Ovary (tissue), 9 donors: ENCODE results near the gene FBN3. TPM values are rescaled to one million over a fixed set of nuclear protein-coding genes. Genes with fewer than 3 reads are reported as not detected.

Experiments used
- DNase-seq, 5 donors: peaks; one replicate each; pipeline ENCODE4 v3.0.0-alpha.2; 2019 to 2020
- H3K27ac ChIP-seq, 2 donors: fragments of 200-600 bp; one replicate each; pipeline versions ENCODE4 v1.5.1 to v1.8.0; 2019 to 2022
- H3K27me3 ChIP-seq: fragments of 200-600 bp; one replicate; pipeline ENCODE4 v1.8.0; 2022
- H3K36me3 ChIP-seq: fragments of 200-600 bp; sonication (generic); one replicate; pipeline ENCODE4 v1.5.1; 2019
- H3K4me1 ChIP-seq: one replicate; pipeline ENCODE4 v1.8.1; 2013; ENCODE audit warnings: mild to moderate bottlenecking, moderate library complexity; ENCODE audit not compliant: insufficient read depth
- H3K4me3 ChIP-seq: fragments of 200-600 bp; sonication (generic); one replicate; pipeline ENCODE4 v1.5.1; 2017
- H3K9me3 ChIP-seq, 2 donors: fragments of 200-600 bp in 1 of 2; sonication (generic) in 1 of 2; one replicate each; pipeline versions ENCODE4 v1.5.1 to v1.8.1; 2013 to 2019; ENCODE audit warnings: mild to moderate bottlenecking in 1 of 2, moderate library complexity in 1 of 2
- CTCF ChIP-seq, 3 donors: fragments of 450-650 bp in 2 of 3; fragments of 200-600 bp in 1 of 3; IDR thresholded peaks; one replicate each; pipeline versions ENCODE4 v1.5.1 to v1.8.0; 2016 to 2022; ENCODE audit warnings: antibody characterized with exemption in 3 of 3, mild to moderate bottlenecking in 1 of 3
- EP300 ChIP-seq: sonication (generic); formaldehyde crosslinking; IDR thresholded peaks from one replicate; pipeline ENCODE4 v1.6.1; 2017; ENCODE audit warnings: antibody characterized with exemption
- POLR2A ChIP-seq: fragments of 450-650 bp; IDR thresholded peaks from one replicate; pipeline ENCODE4 v1.6.1; 2017; ENCODE audit warnings: antibody characterized with exemption, mild to moderate bottlenecking, moderate library complexity
- WGBS, 3 donors: extraction: QIAGEN DNeasy Blood & Tissue Kit in 1 of 3; methylation state at CpG; one replicate each; pipeline versions ENCODE4 v1.1.5 to v1.1.7; 2013 to 2017; 5-methylcytosine and 5-hydroxymethylcytosine counted together
- intact Hi-C, 4 donors: fragments of 100-400 bp; cut with DNase I; formaldehyde crosslinking; loops; one replicate each; pipeline versions ENCODE4 v1.11.0 to v1.15.1; 2022 to 2023
- polyA plus RNA-seq, 2 donors: library from polyadenylated mRNA; stranded (reverse); fragments of 200-250 nt in 1 of 2; fragments of 350-450 nt in 1 of 2; fragmentation: Illumina TruSeq in 1 of 2; extraction: RNeasy Lipid Tissue Mini Kit (QIAGEN cat#74804) in 1 of 2; gene quantifications; one replicate each; pipeline ENCODE4 v1.2.3, GENCODE V29; 2013 to 2014
- total RNA-seq, 7 donors: library from RNA; depleted of rRNA in 2 of 7; stranded (reverse); fragments of >200 nt in 2 of 7; fragmentation: NEBNext Ultra II Directional in 3 of 7; extraction: Animal tissue kit (Norgen Biotek cat#: 25700) in 3 of 7; gene quantifications; one replicate each; pipeline versions ENCODE4 v1.1.0 to v1.2.4, GENCODE V29; 2016 to 2023
- donor health status: DM: no; HTN: no; CAD: no; lungs with moderate emphysema.
- donor health status: DM: no; HTN: no; CAD: no.
- donor health status: Bipolar disorder and iron deficiency.
- donor health status: DM: yes; HTN: yes; CAD: no.
- donor health status: DM: no; HTN: no; CAD: no.
- donor health status: DM: yes; HTN: yes; CAD: no.

Gene FBN3
- total and polyA plus RNA-seq, 9 donors = 0.08 to 0.74 (median 0.25) TPM; not detected in 2

- no peak overlapping the region for H3K27ac ChIP-seq
- H3K27me3 ChIP-seq = no peaks in the 10 kb centered on the region
- H3K4me3 ChIP-seq = no peak overlapping the region
- no peaks in the 10 kb centered on the region for H3K9me3 ChIP-seq
- H3K36me3 ChIP-seq = no peaks in the 10 kb centered on the region
- no peak for TF ChIP-seq CTCF (IDR thresholded peaks at IDR 0.05)
- TF ChIP-seq EP300 = no peak
- no peak for TF ChIP-seq POLR2A
- 79 to 88% (median 79%) methylated on average over 5 of the region's 5 CpGs for WGBS, 3 donors
- DNase-seq = no peak
- no peaks in the 10 kb centered on the region for H3K4me1 ChIP-seq
- intact Hi-C loops = no loop called here
Observed at GRCh38 chr19:8185343-8186068, 36.1 kb upstream of the FBN3 start.

GRCh38 chr19:8184274-8184673 lies 34.9 kb upstream of the FBN3 start:
- Histone ChIP-seq H3K4me1 (no peaks in the 10 kb centered on the region), H3K27ac (no peak overlapping the region), H3K27me3 (no peaks in the 10 kb centered on the region), H3K4me3 (no peak overlapping the region), H3K36me3 (no peaks in the 10 kb centered on the region), H3K9me3 (no peaks in the 10 kb centered on the region)
- intact Hi-C loops = no loop called here
- DNase-seq = no peak
- no peak for TF ChIP-seq EP300
- TF ChIP-seq POLR2A = no peak
- TF ChIP-seq CTCF (IDR thresholded peaks at IDR 0.05) = no peak
- WGBS, 3 donors = 86 to 89% (median 87%) methylated on average over 9 of the region's 9 CpGs

DNA sequence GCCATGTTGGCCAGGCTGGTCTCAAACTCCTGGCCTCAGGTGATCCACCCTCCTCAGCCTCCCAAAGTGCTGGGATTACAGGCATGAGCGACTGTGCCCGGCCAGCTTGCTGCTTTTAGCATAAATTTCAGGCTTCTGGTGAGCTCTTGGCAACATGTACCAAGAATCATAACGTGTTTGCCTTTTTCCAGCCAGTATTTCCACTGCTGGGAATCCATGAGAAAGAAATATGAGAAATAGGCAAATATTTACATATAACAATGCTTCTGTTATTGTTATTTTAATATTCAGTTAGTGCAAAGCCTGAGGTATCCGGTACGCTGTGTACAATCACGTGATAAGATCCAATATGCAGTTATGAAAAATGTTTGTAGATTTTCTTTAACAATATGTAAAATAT lies 30.6 kb upstream of the FBN3 start:
- 10 to 43% (median 12%) methylated on average over 6 of the region's 6 CpGs for WGBS, 3 donors
- Histone ChIP-seq H3K27ac (no peak overlapping the region), H3K9me3 (no peaks in the 10 kb centered on the region)

DNA sequence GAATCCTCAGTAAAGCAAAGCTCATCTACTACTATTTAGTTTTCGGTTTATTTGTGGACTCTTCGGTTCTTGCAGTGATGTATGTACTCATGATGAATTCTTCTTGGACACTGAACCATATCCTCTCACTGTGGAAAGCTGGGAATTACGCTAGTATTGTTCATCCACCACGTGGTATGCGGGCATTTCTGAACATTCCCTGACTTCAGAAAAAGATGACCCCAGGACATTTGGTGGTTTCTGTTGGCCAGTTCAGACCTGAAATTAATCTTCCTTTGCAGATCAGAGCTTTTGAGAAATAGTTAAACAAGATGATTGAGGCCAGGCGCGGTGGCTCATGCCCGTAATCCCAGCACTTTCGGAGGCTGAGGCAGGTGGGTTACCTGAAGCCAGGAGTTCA lies 25.3 kb upstream of the FBN3 start:
- no peaks in the 10 kb centered on the region for H3K4me1 ChIP-seq
- TF ChIP-seq EP300 (no peak), CTCF (IDR thresholded peaks at IDR 0.05) (no peak), POLR2A (no peak)
- H3K27me3 ChIP-seq = no peaks in the 10 kb centered on the region
- 79 to 93% (median 87%) methylated on average over 9 of the region's 9 CpGs for WGBS, 3 donors
- no peaks in the 10 kb centered on the region for H3K36me3 ChIP-seq
- no peak for DNase-seq
- no peak overlapping the region for H3K4me3 ChIP-seq
- intact Hi-C loops = no loop called here
- H3K27ac ChIP-seq = no peak overlapping the region
- no peaks in the 10 kb centered on the region for H3K9me3 ChIP-seq

More for the DNA sequence above, 30.6 kb upstream of the FBN3 start:
- intact Hi-C loops = no loop called here
- Histone ChIP-seq H3K36me3 (no peaks in the 10 kb centered on the region), H3K4me1 (no peaks in the 10 kb centered on the region), H3K27me3 (no peaks in the 10 kb centered on the region), H3K4me3 (no peak overlapping the region)
- TF ChIP-seq POLR2A (no peak), CTCF (IDR thresholded peaks at IDR 0.05) (no peak), EP300 (no peak)
- no peak for DNase-seq
